ENCODE data around the gene TECTB. TPM values are rescaled to one million over a fixed set of nuclear protein-coding genes. Genes with fewer than 3 reads are reported as not detected.

TECTB gene
- total RNA-seq, 1 donor from 2014 or later, result not detected

GRCh38 chr10:112308125-112308502 lies 24.9 kb downstream of the TECTB start:
- TF ChIP-seq CTCF (IDR thresholded peaks at IDR 0.05), result no peak
- H3K27me3 ChIP-seq, result no peaks in the 10 kb centered on the region
- no peaks in the 10 kb centered on the region for H3K36me3 ChIP-seq
- DNase-seq (ENCODE audit: low spot score in 2 of 2), result no peak
- intact Hi-C loops (cut with DNase I), result loop anchor here (5.0 kb wide), 1 partner anchor 126 kb away; the partner anchor contains the start of gene GPAM
- no peak overlapping the region for H3K4me3 ChIP-seq
- H3K9me3 ChIP-seq, result no peaks in the 10 kb centered on the region
- H3K27ac ChIP-seq, result no peak overlapping the region
- no peaks in the 10 kb centered on the region for H3K4me1 ChIP-seq

- H3K4me1 ChIP-seq, result no peaks in the 10 kb centered on the region
- intact Hi-C loops (cut with DNase I), result no loop called here
- no peaks in the 10 kb centered on the region for H3K9me3 ChIP-seq
- no peaks in the 10 kb centered on the region for H3K36me3 ChIP-seq
- no peak for DNase-seq (ENCODE audit: low spot score in 2 of 2)
- H3K27me3 ChIP-seq, result no peaks in the 10 kb centered on the region
- no peak for TF ChIP-seq CTCF (IDR thresholded peaks at IDR 0.05)
- H3K4me3 ChIP-seq, result no peak overlapping the region
- H3K27ac ChIP-seq, result no peak overlapping the region
These were observed 28.3 kb downstream of the TECTB start for GRCh38 chr10:112311481-112311880.

- Histone ChIP-seq H3K36me3 (no peaks in the 10 kb centered on the region), H3K4me1 (no peaks in the 10 kb centered on the region), H3K4me3 (no peak overlapping the region), H3K27me3 (no peaks in the 10 kb centered on the region), H3K9me3 (no peaks in the 10 kb centered on the region), H3K27ac (no peak overlapping the region)
- no peak for DNase-seq (ENCODE audit: low spot score in 2 of 2)
- no peak for TF ChIP-seq CTCF (IDR thresholded peaks at IDR 0.05)
- intact Hi-C loops (cut with DNase I), result no loop called here
These were observed 30.0 kb downstream of the TECTB start for GRCh38 chr10:112313234-112313633.

GRCh38 chr10:112313911-112314310 lies 30.7 kb downstream of the TECTB start:
- Histone ChIP-seq H3K4me1 (no peaks in the 10 kb centered on the region), H3K4me3 (no peak overlapping the region), H3K9me3 (no peaks in the 10 kb centered on the region), H3K36me3 (no peaks in the 10 kb centered on the region), H3K27ac (no peak overlapping the region), H3K27me3 (no peaks in the 10 kb centered on the region)
- DNase-seq (ENCODE audit: low spot score in 2 of 2), result no peak
- TF ChIP-seq CTCF (IDR thresholded peaks at IDR 0.05), result no peak
- intact Hi-C loops (cut with DNase I), result no loop called here

- H3K4me3 ChIP-seq, result no peak overlapping the region
- H3K27me3 ChIP-seq, result no peaks in the 10 kb centered on the region
- peak; percentile 21 to 86 for DNase-seq (ENCODE audit: low spot score in 2 of 2)
- no peaks in the 10 kb centered on the region for H3K4me1 ChIP-seq
- H3K9me3 ChIP-seq, result no peaks in the 10 kb centered on the region
- intact Hi-C loops (cut with DNase I), result no loop called here
- peak; percentile 61 to 94 (median 83) for TF ChIP-seq CTCF (IDR thresholded peaks at IDR 0.05)
- H3K36me3 ChIP-seq, result no peaks in the 10 kb centered on the region
- H3K27ac ChIP-seq, result no peak overlapping the region
These were observed 31.7 kb downstream of the TECTB start for GRCh38 chr10:112314822-112315474.

- TF ChIP-seq CTCF (IDR thresholded peaks at IDR 0.05), result no peak
- Histone ChIP-seq H3K4me1 (peaks cover 0 to 3% of the 10 kb centered on the region in 2 donors), H3K36me3 (no peaks in the 10 kb centered on the region), H3K4me3 (no peak overlapping the region), H3K27ac (no peak overlapping the region), H3K27me3 (no peaks in the 10 kb centered on the region), H3K9me3 (no peaks in the 10 kb centered on the region)
- DNase-seq (ENCODE audit: low spot score in 2 of 2), result peak in 1 of 2 donors; percentile 18
- intact Hi-C loops (cut with DNase I), result no loop called here
These were observed 44.5 kb downstream of the TECTB start for GRCh38 chr10:112327678-112328077.

All from ascending aorta (tissue), 2 donors.